Subcutaneous adipose tissue (tissue), 4 donors: ENCODE measurements around the gene STPG3. TPM values are rescaled to one million over a fixed set of nuclear protein-coding genes. Genes with fewer than 3 reads are reported as not detected.

Source experiments
- CTCF ChIP-seq: fragments of 450-650 bp; IDR thresholded peaks from one replicate; pipeline ENCODE4 v1.5.1; 2016; ENCODE audit warnings: low read depth, mild to moderate bottlenecking, control low read depth, antibody characterized with exemption, moderate library complexity
- total RNA-seq, 4 donors: library from RNA; depleted of rRNA; stranded (reverse); fragments of >200 nt; gene quantifications; one replicate each; pipeline ENCODE4 v1.1.0, GENCODE V29; 2016

The STPG3 gene
- total RNA-seq, 4 donors from 2014 or later, result not detected

DNA sequence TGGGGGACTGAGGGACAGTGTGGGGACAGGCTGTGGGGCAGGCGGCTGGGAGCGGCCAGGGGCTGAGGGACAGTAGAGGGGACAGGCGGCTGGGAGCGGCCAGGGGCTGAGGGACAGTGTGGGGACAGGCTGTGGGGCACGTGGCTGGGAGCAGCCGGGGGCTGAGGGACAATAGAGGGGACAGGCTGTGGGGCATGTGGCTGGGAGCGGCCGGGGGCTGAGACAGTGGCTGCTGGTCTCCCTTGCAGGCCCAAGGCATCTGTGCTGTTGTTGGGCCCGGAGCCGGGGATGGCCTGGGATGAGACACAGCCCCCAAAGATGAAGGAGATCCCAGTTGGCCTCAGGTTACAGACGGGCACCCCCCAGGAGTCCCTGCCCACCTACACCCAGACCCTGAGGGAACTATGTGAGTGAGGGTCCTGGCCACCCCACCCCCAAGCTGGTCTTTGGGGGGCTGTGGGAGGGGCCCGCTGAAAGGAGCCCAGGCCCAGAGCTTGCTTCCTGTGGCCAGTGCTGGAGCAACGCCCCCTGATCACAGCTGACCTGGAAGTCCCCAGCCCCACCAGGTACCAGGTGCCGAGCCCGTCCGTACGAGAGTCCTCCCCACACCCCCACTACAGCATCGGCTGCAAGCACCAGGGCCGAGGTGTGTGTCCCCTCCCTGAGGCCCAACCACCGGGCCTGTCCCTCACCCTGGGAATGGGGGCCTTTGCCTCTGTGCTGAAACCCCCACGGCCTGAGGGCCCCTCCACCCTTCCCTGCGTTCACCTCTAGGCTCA, 593 bp downstream of the STPG3 start:
- TF ChIP-seq CTCF, result no peak

DNA sequence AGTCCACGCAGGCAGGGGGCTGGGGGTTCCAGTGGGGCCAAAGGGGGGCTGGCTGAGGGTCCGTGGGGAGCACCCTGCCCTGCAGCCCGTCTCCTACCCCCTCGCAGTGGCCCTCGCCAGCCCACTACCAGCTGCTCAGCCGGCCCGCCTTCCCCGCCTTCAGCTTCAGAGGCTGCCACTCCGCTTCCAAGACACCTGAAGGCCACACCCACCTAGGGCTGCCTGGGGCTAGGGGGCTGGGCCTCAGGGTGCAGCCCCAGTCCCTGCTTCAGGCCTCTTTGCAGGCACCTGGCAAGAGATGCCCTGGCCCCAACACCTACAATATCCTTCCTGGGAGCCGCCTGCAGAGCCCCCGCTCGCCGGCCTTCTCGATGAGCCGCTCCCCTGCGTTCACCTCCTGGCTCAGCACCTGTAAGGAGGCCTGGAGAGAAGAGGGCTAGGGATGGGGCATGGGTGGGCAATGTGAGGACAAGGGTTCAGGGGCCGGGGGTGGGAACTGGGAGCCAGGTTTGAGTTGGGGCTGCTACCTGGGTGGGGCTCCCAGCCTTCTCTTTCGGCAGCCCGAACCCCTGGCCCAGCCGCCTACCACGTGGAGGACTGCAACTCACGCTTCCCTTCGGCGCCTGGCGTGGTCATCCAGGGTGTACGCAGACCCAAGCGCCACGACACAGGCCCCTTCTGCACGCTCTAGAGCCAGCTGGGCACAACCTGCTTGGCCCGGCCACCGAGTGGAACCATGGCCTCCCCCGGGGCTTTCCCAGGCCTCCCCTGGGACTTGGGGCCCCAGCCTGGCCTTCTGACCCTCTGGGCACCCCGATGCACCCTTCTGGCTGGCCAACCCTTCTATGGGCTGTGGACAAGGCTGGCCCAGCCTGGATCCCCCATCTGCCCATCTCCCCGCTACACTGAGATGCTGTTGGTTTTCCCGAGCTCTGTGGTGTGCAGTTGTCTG, 1.7 kb downstream of the STPG3 start:
- TF ChIP-seq CTCF, result no peak

DNA sequence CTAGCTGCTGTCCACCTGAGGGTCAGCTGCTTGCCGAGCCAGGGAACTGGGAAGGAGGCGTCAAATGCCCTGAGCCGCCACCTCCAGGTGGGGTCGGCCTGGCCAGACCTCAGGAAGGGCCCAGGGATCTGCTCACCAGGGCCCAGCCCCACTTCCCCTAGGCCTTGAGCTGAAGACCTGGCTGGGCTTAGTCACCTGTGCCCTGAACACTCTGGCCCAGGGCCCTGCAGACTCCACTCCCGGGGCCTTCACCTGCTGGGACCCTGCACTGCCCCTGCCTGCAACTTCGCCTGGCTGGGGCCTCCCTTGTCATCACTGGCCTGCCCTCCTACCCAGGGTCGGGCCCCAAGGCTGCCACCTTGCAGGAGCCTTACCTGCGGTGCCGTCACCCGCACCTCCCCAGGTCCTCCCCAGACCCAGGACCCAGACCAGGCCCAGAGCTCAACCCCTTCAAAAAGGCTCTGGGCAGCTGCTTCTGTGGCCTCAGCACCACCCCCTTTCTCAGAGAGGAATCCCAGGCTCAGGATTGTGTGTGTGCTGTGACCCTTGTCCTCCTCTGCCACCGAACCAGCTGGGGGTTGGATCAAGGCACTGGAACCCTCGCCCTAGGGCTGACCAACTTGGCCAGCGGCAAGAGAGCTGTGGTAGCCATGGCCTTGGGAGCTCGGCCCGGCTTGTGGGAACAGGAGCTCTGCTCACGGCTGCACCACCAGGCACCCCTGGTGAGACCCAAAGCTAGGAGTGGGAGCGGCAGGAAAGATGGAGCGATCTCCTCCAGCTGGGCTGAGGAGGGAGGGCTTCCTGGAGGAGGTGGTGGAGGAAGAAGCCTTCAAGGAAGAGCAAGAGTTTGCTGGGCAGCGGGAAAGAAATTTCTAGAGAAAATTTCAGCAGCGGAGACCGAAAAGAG, 2.9 kb downstream of the STPG3 start:
- TF ChIP-seq CTCF, result no peak

DNA sequence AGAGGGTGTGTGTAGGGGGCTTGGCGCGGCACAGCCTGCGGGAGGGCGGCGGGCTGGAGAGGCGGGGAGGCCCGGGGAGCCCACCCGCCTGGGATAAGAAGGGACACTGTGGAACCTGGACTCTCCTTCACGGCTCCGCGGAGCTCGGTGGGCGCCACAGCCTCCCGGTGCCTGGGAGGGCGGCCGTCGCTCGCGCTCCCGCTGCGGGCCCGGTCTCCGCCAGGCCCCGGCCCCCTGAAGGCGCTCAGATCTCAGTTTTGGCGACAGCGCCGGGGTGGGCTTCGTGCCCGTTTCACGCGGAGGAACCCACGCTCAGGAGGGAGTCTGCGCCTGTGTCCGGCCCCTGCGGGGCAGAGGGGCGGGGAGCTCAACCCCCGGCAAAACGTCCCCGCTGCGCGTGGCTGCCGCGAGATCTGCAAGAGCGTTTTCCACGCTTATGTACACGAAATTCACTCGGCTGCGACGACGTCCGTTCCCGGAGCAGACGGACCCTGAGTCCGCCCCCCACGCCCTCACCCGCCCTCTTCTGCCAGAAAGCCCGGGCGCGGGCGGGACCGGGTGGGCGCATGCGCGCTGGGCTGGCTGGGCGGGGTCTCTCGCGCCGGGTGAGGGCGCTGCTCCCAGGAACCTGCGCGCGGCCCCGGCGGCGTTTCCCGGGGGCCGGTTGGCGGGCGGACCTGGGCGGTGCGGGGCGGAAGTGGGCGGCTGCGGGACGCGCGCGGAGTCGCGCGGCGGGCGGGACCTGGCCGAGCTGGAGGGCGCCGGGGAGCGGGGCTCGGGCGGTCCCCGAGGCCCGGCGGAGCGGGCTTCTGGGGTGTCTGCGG, 3.8 kb downstream of the STPG3 start, which contains the start of gene NELFB:
NELFB (plus strand) TSS at position 704 of the 824 bp plus-strand sequence.
- TF ChIP-seq CTCF, result no peak

GRCh38 chr9:137255448-137256114, 4.5 kb downstream of the STPG3 start:
- no peak for TF ChIP-seq CTCF

GRCh38 chr9:137256362-137256761, 5.3 kb downstream of the STPG3 start:
- no peak for TF ChIP-seq CTCF
